Mesenchymal stem cell (in vitro differentiated cells and primary cell): ENCODE measurements around the gene ERRFI1.

Experiments used
- DNase-seq: peaks from one replicate; pipeline ENCODE4 v3.0.0-alpha.2; 2013
- H2AFZ ChIP-seq: one replicate; pipeline ENCODE4 v1.6.1; 2013; ENCODE audit warnings: low read depth, mild to moderate bottlenecking, control low read depth, inconsistent platforms, low read length, moderate library complexity
- H2AK5ac ChIP-seq: 2 replicates; pipeline ENCODE4 v1.6.1; 2013; ENCODE audit warnings: low read length, moderate library complexity, mild to moderate bottlenecking, inconsistent platforms; ENCODE audit not compliant: severe bottlenecking
- H2BK120ac ChIP-seq: one replicate; pipeline ENCODE4 v1.6.1; 2013; ENCODE audit warnings: low read depth, mild to moderate bottlenecking, inconsistent platforms, low read length, moderate library complexity
- H2BK12ac ChIP-seq, 2 experiments: one replicate each; pipeline ENCODE4 v1.6.1; 2013; ENCODE audit warnings: inconsistent platforms in 2 of 2, low read length in 2 of 2, mild to moderate bottlenecking in 2 of 2, moderate library complexity in 2 of 2, control low read depth in 1 of 2
- H2BK15ac ChIP-seq: one replicate; pipeline ENCODE4 v1.6.1; 2013; ENCODE audit warnings: mild to moderate bottlenecking, low read depth, inconsistent platforms; ENCODE audit not compliant: poor library complexity, severe bottlenecking
- H2BK5ac ChIP-seq: 2 replicates; pipeline ENCODE4 v1.6.1; 2013; ENCODE audit warnings: low read depth, mild to moderate bottlenecking, low read length, control low read depth, inconsistent platforms; ENCODE audit not compliant: poor library complexity, severe bottlenecking
- H3K14ac ChIP-seq, 2 experiments: one replicate each; pipeline ENCODE4 v1.6.1; 2013; ENCODE audit warnings: inconsistent platforms in 2 of 2, low read length in 2 of 2, control low read depth in 1 of 2, mild to moderate bottlenecking in 1 of 2, moderate library complexity in 1 of 2
- H3K18ac ChIP-seq, 2 experiments: one replicate each; pipeline ENCODE4 v1.6.1; 2013; ENCODE audit warnings: inconsistent platforms in 2 of 2, low read length in 2 of 2, control low read depth in 1 of 2, low read depth in 1 of 2, mild to moderate bottlenecking in 1 of 2
- H3K23ac ChIP-seq, 2 experiments: one replicate each; pipeline ENCODE4 v1.6.1; 2013; ENCODE audit warnings: inconsistent platforms in 2 of 2, low read length in 2 of 2, mild to moderate bottlenecking in 2 of 2, moderate library complexity in 2 of 2, control low read depth in 1 of 2
- H3K27ac ChIP-seq: 2 replicates; pipeline ENCODE4 v1.5.1; 2013; ENCODE audit warnings: mild to moderate bottlenecking, moderate library complexity, low read length, control low read depth, inconsistent platforms; ENCODE audit not compliant: poor library complexity, severe bottlenecking
- H3K27me3 ChIP-seq, 2 experiments: 2 replicates each; pipeline versions ENCODE4 v1.6.1 to v1.7.0; 2013; ENCODE audit warnings: low read length in 2 of 2, mild to moderate bottlenecking in 2 of 2, moderate library complexity in 2 of 2, control low read depth in 1 of 2, inconsistent platforms in 1 of 2; ENCODE audit not compliant: control insufficient read depth in 1 of 2, insufficient read depth in 1 of 2
- H3K36me3 ChIP-seq, 2 experiments: 2 replicates each; pipeline versions ENCODE4 v1.6.1 to v1.7.0; 2013; ENCODE audit warnings: low read length in 2 of 2, control low read depth in 1 of 2, inconsistent platforms in 1 of 2, low read depth in 1 of 2, mild to moderate bottlenecking in 1 of 2; ENCODE audit not compliant: insufficient read depth in 2 of 2, control insufficient read depth in 1 of 2
- H3K4ac ChIP-seq, 2 experiments: one replicate each; pipeline ENCODE4 v1.6.1; 2013; ENCODE audit warnings: inconsistent platforms in 2 of 2, low read length in 2 of 2, mild to moderate bottlenecking in 2 of 2, moderate library complexity in 2 of 2, control low read depth in 1 of 2, low read depth in 1 of 2
- H3K4me1 ChIP-seq: 2 replicates; pipeline ENCODE4 v1.6.1; 2013; ENCODE audit warnings: low read depth, low read length, control low read depth; ENCODE audit not compliant: control insufficient read depth, insufficient read depth
- H3K4me2 ChIP-seq: 2 replicates; pipeline ENCODE4 v1.6.1; 2013; ENCODE audit warnings: low read length, mild to moderate bottlenecking, inconsistent platforms; ENCODE audit not compliant: poor library complexity, severe bottlenecking
- H3K4me3 ChIP-seq, 2 experiments: 2 replicates each; pipeline versions ENCODE4 v1.5.1 to v1.7.0; 2013; ENCODE audit warnings: low read length in 2 of 2, mild to moderate bottlenecking in 2 of 2, control low read depth in 1 of 2, low read depth in 1 of 2; ENCODE audit not compliant: insufficient read depth in 1 of 2
- H3K79me1 ChIP-seq: replicated peaks from 2 replicates; pipeline ENCODE4 v1.6.1; 2013; ENCODE audit warnings: mild to moderate bottlenecking, control low read depth, low read length, inconsistent platforms; ENCODE audit not compliant: poor library complexity, severe bottlenecking
- H3K9ac ChIP-seq: 2 replicates; pipeline ENCODE4 v1.7.0; 2013; ENCODE audit warnings: mild to moderate bottlenecking, low read length, moderate library complexity
- H3K9me3 ChIP-seq: 2 replicates; pipeline ENCODE4 v1.7.0; 2013; ENCODE audit warnings: mild to moderate bottlenecking, low read length; ENCODE audit not compliant: control insufficient read depth
- H4K8ac ChIP-seq: one replicate; pipeline ENCODE4 v1.6.1; 2013; ENCODE audit warnings: inconsistent platforms, mild to moderate bottlenecking, low read length, moderate library complexity
- H4K91ac ChIP-seq: one replicate; pipeline ENCODE4 v1.6.1; 2013; ENCODE audit warnings: mild to moderate bottlenecking, low read length, inconsistent platforms
- WGBS: methylation state at CpG from one replicate; pipeline ENCODE4 v1.1.7; 2013; ENCODE audit warnings: mixed read lengths; 5-methylcytosine and 5-hydroxymethylcytosine counted together

The ERRFI1 gene

GRCh38 chr1:8004803-8005573, 21.1 kb downstream of the ERRFI1 start:
- WGBS, result 1% methylated on average over 15 of the region's 17 CpGs
- peak overlapping the region; percentile 63 for H3K4me2 ChIP-seq
- no peaks in the 10 kb centered on the region for H3K27me3 ChIP-seq
- H3K23ac ChIP-seq, result peak overlapping the region in 1 of 2 experiments; percentile 93
- H3K18ac ChIP-seq, result peak overlapping the region; percentile 92 to 94
- peak overlapping the region; percentile 55 for H4K8ac ChIP-seq
- H3K9ac ChIP-seq, result peak overlapping the region; percentile 85
- peaks cover 16% of the 10 kb centered on the region for H3K4me1 ChIP-seq
- H3K4me3 ChIP-seq, result peak overlapping the region in 1 of 2 experiments; percentile 55
- no peak overlapping the region for H2BK5ac ChIP-seq
- H3K36me3 ChIP-seq, result peaks cover 12 to 13% of the 10 kb centered on the region in 2 experiments
- H2AFZ ChIP-seq, result no peak overlapping the region
- no peaks in the 10 kb centered on the region for H3K9me3 ChIP-seq
- H3K14ac ChIP-seq, result no peak overlapping the region
- H2BK12ac ChIP-seq, result peak overlapping the region; percentile 68 to 88
- peak overlapping the region; percentile 90 for H4K91ac ChIP-seq
- peak; percentile 97 for DNase-seq
- H3K79me1 ChIP-seq, result peaks cover 4% of the 10 kb centered on the region
- H2AK5ac ChIP-seq, result no peak overlapping the region
- H2BK15ac ChIP-seq, result no peak overlapping the region
- H2BK120ac ChIP-seq, result peak overlapping the region; percentile 61
- peak overlapping the region; percentile 47 to 89 for H3K4ac ChIP-seq
- H3K27ac ChIP-seq, result peak overlapping the region; percentile 70

- Histone ChIP-seq H3K27ac (peak overlapping the region; percentile 70), H3K36me3 (peaks cover 6% of the 10 kb centered on the region in 2 experiments), H3K4me2 (peak overlapping the region; percentile 63), H3K23ac (peak overlapping the region in 1 of 2 experiments; percentile 93), H2BK5ac (no peak overlapping the region), H3K4ac (peak overlapping the region; percentile 79 to 92), H2BK120ac (peak overlapping the region; percentile 50), H3K18ac (peak overlapping the region; percentile 92 to 97), H4K91ac (peak overlapping the region; percentile 90), H3K27me3 (no peaks in the 10 kb centered on the region), H2AK5ac (peak overlapping the region; percentile 71), H3K9ac (peak overlapping the region; percentile 85), H3K79me1 (peaks cover 3% of the 10 kb centered on the region), H2BK12ac (peak overlapping the region; percentile 88 to 99), H2AFZ (no peak overlapping the region), H3K14ac (peak overlapping the region in 1 of 2 experiments; percentile 95), H3K4me3 (peak overlapping the region in 1 of 2 experiments; percentile 6), H3K9me3 (no peaks in the 10 kb centered on the region), H2BK15ac (peak overlapping the region; percentile 44), H4K8ac (peak overlapping the region; percentile 93), H3K4me1 (peaks cover 16% of the 10 kb centered on the region)
- WGBS, result 62% methylated on average over 16 of the region's 18 CpGs
- no peak for DNase-seq
These were observed 21.9 kb downstream of the ERRFI1 start for GRCh38 chr1:8004113-8004802.

- WGBS, result 64% methylated on average over 2 of the region's 6 CpGs
- Histone ChIP-seq H3K79me1 (peaks cover 1% of the 10 kb centered on the region), H3K4ac (peak overlapping the region in 1 of 2 experiments; percentile 79), H2BK120ac (peak overlapping the region; percentile 50), H2AFZ (no peak overlapping the region), H3K14ac (no peak overlapping the region), H3K9me3 (no peaks in the 10 kb centered on the region), H4K8ac (peak overlapping the region; percentile 93), H3K36me3 (peaks cover 0 to 2% of the 10 kb centered on the region in 2 experiments), H2BK12ac (peak overlapping the region; percentile 88 to 99), H3K27ac (no peak overlapping the region), H2BK15ac (no peak overlapping the region), H3K4me3 (peak overlapping the region in 1 of 2 experiments; percentile 6), H3K4me2 (no peak overlapping the region), H2BK5ac (no peak overlapping the region), H3K18ac (peak overlapping the region; percentile 92 to 97), H3K9ac (peak overlapping the region; percentile 85), H3K27me3 (no peaks in the 10 kb centered on the region), H3K4me1 (peaks cover 16% of the 10 kb centered on the region), H2AK5ac (no peak overlapping the region), H4K91ac (peak overlapping the region; percentile 73), H3K23ac (no peak overlapping the region)
- peak; percentile 19 for DNase-seq
These were observed 22.5 kb downstream of the ERRFI1 start for GRCh38 chr1:8003438-8004112.
